Stomach smooth muscle (tissue), 2 donors: Measurements from ENCODE around the gene FGF23.
A peak's percentile ranks its signal among the peaks of the same experiment; 100 is the strongest.

Experiments used
- H3K27ac ChIP-seq: one replicate; pipeline ENCODE4 v1.7.0; 2013; ENCODE audit warnings: mild to moderate bottlenecking, low read length, inconsistent platforms
- H3K27me3 ChIP-seq, 2 donors: one replicate each; pipeline ENCODE4 v1.7.0; 2013; ENCODE audit warnings: low read length in 2 of 2; ENCODE audit not compliant: insufficient read depth in 2 of 2, control insufficient read depth in 1 of 2
- H3K36me3 ChIP-seq, 2 donors: one replicate each; pipeline ENCODE4 v1.7.0; 2013; ENCODE audit warnings: low read length in 2 of 2; ENCODE audit not compliant: control insufficient read depth in 2 of 2, insufficient read depth in 2 of 2
- H3K4me1 ChIP-seq: one replicate; pipeline ENCODE4 v1.7.0; 2013; ENCODE audit warnings: low read length; ENCODE audit not compliant: control insufficient read depth, insufficient read depth
- H3K4me3 ChIP-seq, 2 donors: one replicate each; pipeline ENCODE4 v1.7.0; 2013; ENCODE audit warnings: low read length in 2 of 2
- H3K9ac ChIP-seq, 2 donors: one replicate each; pipeline ENCODE4 v1.7.0; 2013; ENCODE audit warnings: low read length in 2 of 2, mild to moderate bottlenecking in 1 of 2
- H3K9me3 ChIP-seq, 2 donors: one replicate each; pipeline ENCODE4 v1.7.0; 2013; ENCODE audit warnings: low read length in 2 of 2; ENCODE audit not compliant: control insufficient read depth in 2 of 2
- donor health status: healthy.
- donor health status: Pancreatic carcinoma.

Gene FGF23

GRCh38 chr12:4379405-4379804 is at the start of gene FGF23:
Gene FGF23 (minus strand): TSS chr12:4379712. CDS start chr12:4379582, 130 bp downstream.
- H3K4me1 ChIP-seq, result no peaks in the 10 kb centered on the region
- H3K27ac ChIP-seq, result no peak within 1 kb of the TSS
- peaks cover 3 to 6% of the 10 kb centered on the region in 2 donors for H3K27me3 ChIP-seq
- H3K36me3 ChIP-seq, result no peaks in the 10 kb centered on the region
- no peak within 1 kb of the TSS for H3K4me3 ChIP-seq
- no peak within 1 kb of the TSS for H3K9ac ChIP-seq
- no peaks in the 10 kb centered on the region for H3K9me3 ChIP-seq

DNA sequence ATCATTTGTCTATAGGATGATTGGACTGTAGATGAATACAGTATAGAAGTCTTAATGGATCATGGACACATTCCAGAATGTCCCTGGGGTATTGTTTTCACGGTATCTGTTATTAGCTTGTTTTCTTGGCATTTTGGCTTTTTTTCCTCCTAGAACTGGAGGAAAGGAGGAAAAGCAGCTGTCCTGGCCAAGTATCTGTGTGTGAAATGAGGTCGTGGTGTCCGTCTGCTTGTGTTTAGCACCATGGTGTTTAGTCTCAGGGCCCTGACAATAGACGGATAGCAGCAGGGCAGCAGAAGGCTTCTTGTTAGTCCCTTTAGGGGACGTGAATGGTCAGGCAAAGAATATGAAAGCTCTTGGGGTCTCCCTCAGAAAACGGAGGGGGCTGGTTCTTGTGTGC is 44.9 kb upstream of the FGF23 start:
- H3K4me1 ChIP-seq, result peaks cover 2% of the 10 kb centered on the region

DNA sequence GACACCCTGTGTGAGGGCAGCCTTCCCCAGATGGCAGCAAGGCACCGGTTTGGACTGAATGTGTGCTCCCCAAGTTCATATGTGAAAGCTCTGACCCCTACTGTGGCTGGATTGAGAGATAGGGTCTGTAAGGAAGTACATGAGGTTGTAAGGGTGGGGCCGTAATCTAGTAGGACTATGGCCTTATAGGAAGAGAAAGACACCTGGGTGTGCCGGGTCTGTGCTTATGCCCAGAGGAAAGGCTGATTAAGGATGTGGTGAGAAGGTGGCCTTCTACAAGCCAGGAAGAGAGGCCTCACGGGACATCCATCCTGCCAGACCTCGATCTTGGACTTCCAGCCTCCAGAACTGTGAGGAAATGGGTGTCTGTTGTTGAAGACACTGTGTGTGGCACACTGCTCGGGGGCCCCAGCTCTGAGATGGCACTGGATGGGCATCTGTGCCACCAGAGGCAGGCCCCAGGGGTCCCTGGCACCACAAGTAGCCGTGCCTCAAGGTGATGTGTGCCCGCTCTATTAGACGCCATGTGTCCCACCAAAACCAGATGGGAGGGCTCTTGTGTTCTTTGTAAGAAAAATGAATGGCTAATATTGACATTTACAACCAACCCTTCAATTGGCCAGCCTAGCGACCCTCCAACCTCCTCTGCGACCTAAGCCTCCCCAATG is 44.1 kb upstream of the FGF23 start:
- Histone ChIP-seq H3K4me3 (no peak overlapping the region), H3K27ac (no peak overlapping the region), H3K9ac (no peak overlapping the region), H3K36me3 (no peaks in the 10 kb centered on the region), H3K9me3 (no peaks in the 10 kb centered on the region), H3K27me3 (no peaks in the 10 kb centered on the region), H3K4me1 (peaks cover 2% of the 10 kb centered on the region)

More for the DNA sequence above, 44.9 kb upstream of the FGF23 start:
- H3K27ac ChIP-seq, result no peak overlapping the region
- no peaks in the 10 kb centered on the region for H3K27me3 ChIP-seq
- H3K4me3 ChIP-seq, result no peak overlapping the region
- no peak overlapping the region for H3K9ac ChIP-seq
- no peaks in the 10 kb centered on the region for H3K9me3 ChIP-seq
- no peaks in the 10 kb centered on the region for H3K36me3 ChIP-seq

- Histone ChIP-seq H3K9me3 (no peaks in the 10 kb centered on the region), H3K9ac (no peak overlapping the region), H3K27me3 (no peaks in the 10 kb centered on the region), H3K4me3 (no peak overlapping the region), H3K4me1 (peaks cover 4% of the 10 kb centered on the region), H3K36me3 (no peaks in the 10 kb centered on the region), H3K27ac (no peak overlapping the region)
These were observed 43.5 kb upstream of the FGF23 start for GRCh38 chr12:4422985-4423384.

DNA sequence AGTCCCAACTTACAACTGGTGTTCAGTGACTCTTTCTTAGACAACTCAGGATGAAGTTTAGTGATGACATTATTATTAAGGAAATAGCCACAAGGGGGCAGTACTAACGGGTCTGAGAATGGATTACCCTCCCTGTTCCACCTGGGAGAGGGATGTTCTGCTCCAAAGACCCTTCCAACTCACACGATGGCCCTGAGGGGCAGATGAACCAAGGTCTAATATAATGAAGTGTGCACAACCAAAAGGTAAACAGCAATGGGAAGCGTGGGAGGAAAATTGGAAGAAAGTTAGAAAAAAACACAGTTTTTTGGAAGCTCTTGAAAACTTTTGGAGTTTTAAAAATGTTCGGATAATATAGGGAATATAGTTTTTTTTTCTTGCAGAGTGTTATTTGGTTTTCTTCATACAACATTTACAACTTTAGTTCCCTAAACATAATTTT is 42.1 kb upstream of the FGF23 start:
- Histone ChIP-seq H3K9me3 (no peaks in the 10 kb centered on the region), H3K9ac (no peak overlapping the region)

GRCh38 chr12:4420138-4420670 is 40.7 kb upstream of the FGF23 start:
- Histone ChIP-seq H3K4me3 (no peak overlapping the region), H3K9me3 (no peaks in the 10 kb centered on the region), H3K27me3 (no peaks in the 10 kb centered on the region), H3K9ac (peak overlapping the region; percentile 0 to 29), H3K4me1 (peaks cover 15% of the 10 kb centered on the region), H3K27ac (peak overlapping the region; percentile 67), H3K36me3 (no peaks in the 10 kb centered on the region)

More for the DNA sequence above, 42.1 kb upstream of the FGF23 start:
- no peaks in the 10 kb centered on the region for H3K27me3 ChIP-seq
- no peak overlapping the region for H3K4me3 ChIP-seq
- no peak overlapping the region for H3K27ac ChIP-seq
- H3K36me3 ChIP-seq, result no peaks in the 10 kb centered on the region
- H3K4me1 ChIP-seq, result peaks cover 12% of the 10 kb centered on the region

GRCh38 chr12:4418913-4419312 is 39.4 kb upstream of the FGF23 start:
- Histone ChIP-seq H3K27me3 (no peaks in the 10 kb centered on the region), H3K9me3 (no peaks in the 10 kb centered on the region), H3K27ac (peak overlapping the region; percentile 96), H3K36me3 (no peaks in the 10 kb centered on the region), H3K9ac (peak overlapping the region in 1 of 2 donors; percentile 81), H3K4me3 (no peak overlapping the region), H3K4me1 (peaks cover 16% of the 10 kb centered on the region)

DNA sequence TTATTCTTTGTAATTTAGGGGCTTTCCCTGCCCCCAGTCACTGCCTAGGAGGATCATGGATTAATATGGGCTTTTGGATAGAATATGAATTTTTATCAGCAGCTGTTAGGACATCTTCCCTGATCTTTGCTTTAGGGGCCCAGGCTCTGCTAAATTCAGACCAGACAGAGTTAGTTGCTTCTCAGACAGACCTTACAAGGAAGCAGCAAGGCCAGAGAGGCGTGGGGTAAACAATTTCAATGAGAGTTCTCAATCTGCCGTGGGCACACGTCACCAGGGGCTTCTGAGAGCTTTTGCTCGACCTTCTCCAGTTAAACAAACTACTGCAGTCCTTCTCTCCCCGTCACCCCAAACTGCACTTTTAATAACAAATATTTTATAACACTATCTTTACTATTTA is 38.4 kb upstream of the FGF23 start:
- Histone ChIP-seq H3K27me3 (no peaks in the 10 kb centered on the region), H3K4me3 (peak overlapping the region in 1 of 2 donors; percentile 49), H3K9ac (peak overlapping the region; percentile 81 to 82), H3K9me3 (no peaks in the 10 kb centered on the region), H3K27ac (peak overlapping the region; percentile 96), H3K36me3 (no peaks in the 10 kb centered on the region), H3K4me1 (peaks cover 16% of the 10 kb centered on the region)

GRCh38 chr12:4417455-4417854 is 37.9 kb upstream of the FGF23 start:
- Histone ChIP-seq H3K27me3 (no peaks in the 10 kb centered on the region), H3K9ac (peak overlapping the region; percentile 81 to 82), H3K4me1 (peaks cover 16% of the 10 kb centered on the region), H3K4me3 (peak overlapping the region in 1 of 2 donors; percentile 49), H3K9me3 (no peaks in the 10 kb centered on the region), H3K36me3 (no peaks in the 10 kb centered on the region), H3K27ac (peak overlapping the region; percentile 96)

DNA sequence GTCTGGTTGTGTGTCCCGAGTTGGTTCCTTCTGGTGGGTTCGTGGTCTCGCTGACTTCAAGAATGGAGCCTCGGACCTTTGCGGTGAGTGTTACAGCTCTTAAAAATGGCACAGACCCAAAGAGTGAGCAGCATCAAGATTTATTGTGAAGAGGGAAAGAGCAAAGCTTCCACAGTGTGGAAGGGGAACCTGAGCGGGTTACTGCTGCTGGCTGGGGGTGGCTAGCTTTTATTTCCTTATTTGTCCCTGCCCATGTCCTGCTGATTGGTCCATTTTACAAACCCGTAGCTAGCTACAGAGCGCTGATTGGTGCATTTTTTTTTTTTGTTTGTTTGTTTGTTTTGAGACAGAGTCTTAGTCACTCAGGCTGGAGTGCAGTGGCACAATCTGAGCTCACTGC is 36.8 kb upstream of the FGF23 start:
- Histone ChIP-seq H3K27me3 (no peaks in the 10 kb centered on the region), H3K36me3 (no peaks in the 10 kb centered on the region), H3K27ac (no peak overlapping the region), H3K9ac (no peak overlapping the region), H3K9me3 (no peaks in the 10 kb centered on the region), H3K4me3 (no peak overlapping the region), H3K4me1 (peaks cover 16% of the 10 kb centered on the region)

GRCh38 chr12:4412465-4412864 is 33.0 kb upstream of the FGF23 start:
- Histone ChIP-seq H3K27me3 (no peaks in the 10 kb centered on the region), H3K4me3 (no peak overlapping the region), H3K9me3 (no peaks in the 10 kb centered on the region), H3K27ac (no peak overlapping the region), H3K36me3 (no peaks in the 10 kb centered on the region), H3K4me1 (peaks cover 8% of the 10 kb centered on the region), H3K9ac (no peak overlapping the region)
